A549 treated with AZD9567 at 1 μM for 4 hours (cell line): ENCODE measurements around the gene MYORG. TPM values are rescaled to one million over a fixed set of nuclear protein-coding genes. Genes with fewer than 3 reads are reported as not detected.

Source experiments
- total RNA-seq: library from RNA; stranded (reverse); fragments of 200-300 nt; extraction: Qiagen RNA extraction; gene quantifications from 5 replicates; pipeline ENCODE4 v1.2.3, GENCODE V29; 2022; ENCODE audit not compliant: insufficient read depth

The MYORG gene
- 4.7 to 6.7 TPM (median 5.9 TPM) in 5 replicates for total RNA-seq

GRCh38 chr9:34376596-34377403 is at the start of gene MYORG:
MYORG (minus strand) TSS chr9:34376898; CDS start chr9:34372943, 3,955 bp downstream.

GRCh38 chr9:34328987-34329832 is 47.5 kb downstream of the MYORG start, which contains the start of the genes KIF24 and NUDT2:
KIF24 (minus strand) TSS chr9:34329268; CDS start chr9:34311346, 17,922 bp downstream.
NUDT2 (plus strand) TSS chr9:34329569; CDS start chr9:34339040, 9,471 bp downstream.

Other genes starting within 250 kb of the MYORG start
- gene UBAP1, start 197.9 kb downstream of the MYORG start, total RNA-seq = 40.8 to 50.8 TPM (median 44.4 TPM) in 5 replicates
- 3.2 to 3.4 TPM (median 3.3 TPM) in 5 replicates for gene KIF24, start 47.6 kb downstream of the MYORG start, total RNA-seq
- 21.4 to 31.2 TPM (median 24.1 TPM) in 5 replicates for gene NUDT2, start 47.3 kb downstream of the MYORG start, total RNA-seq
- gene FAM219A, start 81.7 kb upstream of the MYORG start, total RNA-seq = 17.4 to 19.1 TPM (median 18.6 TPM) in 5 replicates
- 0.07 to 0.78 TPM (median 0.26 TPM) in 5 replicates for gene DNAI1, start 81.9 kb upstream of the MYORG start, total RNA-seq
- gene ENHO, start 146.1 kb upstream of the MYORG start, total RNA-seq = 1.9 to 2.3 TPM (median 2.0 TPM) in 4 of 5 replicates, not detected in the other
- 0.03 to 0.21 TPM (median 0.16 TPM) in 4 of 5 replicates, not detected in the other for gene CNTFR, start 212.8 kb upstream of the MYORG start, total RNA-seq
- gene RPP25L, start 235.2 kb upstream of the MYORG start, total RNA-seq = 34.7 to 48.6 TPM (median 45.6 TPM) in 5 replicates
- gene DCTN3, start 243.6 kb upstream of the MYORG start, total RNA-seq = 110 to 122 TPM (median 111 TPM) in 5 replicates